HG03139 (cell line): Measurements from ENCODE around the gene CALN1.
"Not testable (repeated sequence)": the region's sequence is repeated elsewhere in the genome, so short reads cannot be mapped to it uniquely, and the experiment has no call there.

ENCODE experiments used
- ATAC-seq: cut with Tn5 transposase; IDR thresholded peaks from one replicate; pipeline ENCODE4 v1.9.1; 2021; ENCODE audit not compliant: unreplicated experiment

The CALN1 gene

GRCh38 chr7:71822406-71822805 lies 589.7 kb downstream of the CALN1 start:
- ATAC-seq = not testable (repeated sequence)

GRCh38 chr7:71817916-71818315 lies 594.2 kb downstream of the CALN1 start:
- ATAC-seq = no peak

- ATAC-seq = no peak
Observed at GRCh38 chr7:71808115-71808514, 604.0 kb downstream of the CALN1 start.

GRCh38 chr7:71804256-71804655 lies 607.9 kb downstream of the CALN1 start:
- ATAC-seq = no peak

- no peak for ATAC-seq
Observed at GRCh38 chr7:71801976-71802375, 610.2 kb downstream of the CALN1 start.

- ATAC-seq = no peak
Observed at GRCh38 chr7:71800321-71800720, 611.8 kb downstream of the CALN1 start.

- no peak for ATAC-seq
Observed at GRCh38 chr7:71795410-71795809, 616.7 kb downstream of the CALN1 start.

GRCh38 chr7:71793251-71793650 lies 618.9 kb downstream of the CALN1 start:
- no peak for ATAC-seq

GRCh38 chr7:71787513-71787912 lies 624.6 kb downstream of the CALN1 start:
- no peak for ATAC-seq

- ATAC-seq = no peak
Observed at GRCh38 chr7:71785216-71785615, 626.9 kb downstream of the CALN1 start.

- no peak for ATAC-seq
Observed at GRCh38 chr7:71784781-71785180, 627.4 kb downstream of the CALN1 start.

- no peak for ATAC-seq
Observed at GRCh38 chr7:71784180-71784579, 628.0 kb downstream of the CALN1 start.

- ATAC-seq = no peak
Observed at GRCh38 chr7:71783779-71784178, 628.4 kb downstream of the CALN1 start.

- no peak for ATAC-seq
Observed at GRCh38 chr7:71782051-71782450, 630.1 kb downstream of the CALN1 start.

GRCh38 chr7:71780282-71780681 lies 631.9 kb downstream of the CALN1 start:
- no peak for ATAC-seq

- ATAC-seq = no peak
Observed at GRCh38 chr7:71777278-71777677, 634.9 kb downstream of the CALN1 start.

GRCh38 chr7:71776726-71777125 lies 635.4 kb downstream of the CALN1 start:
- ATAC-seq = no peak

GRCh38 chr7:71775648-71776047 lies 636.5 kb downstream of the CALN1 start:
- no peak for ATAC-seq

GRCh38 chr7:71772779-71773178 lies 639.4 kb downstream of the CALN1 start:
- ATAC-seq = no peak

GRCh38 chr7:71770269-71770907 lies 641.8 kb downstream of the CALN1 start:
- no peak for ATAC-seq

- ATAC-seq = no peak
Observed at GRCh38 chr7:71769326-71769725, 642.8 kb downstream of the CALN1 start.

- ATAC-seq = no peak
Observed at GRCh38 chr7:71768450-71768849, 643.7 kb downstream of the CALN1 start.

GRCh38 chr7:71766016-71766415 lies 646.1 kb downstream of the CALN1 start:
- ATAC-seq = no peak
